Naive thymus-derived CD4-positive, alpha-beta T cell (primary cell): ENCODE measurements around the gene ATP9B. TPM values are rescaled to one million over a fixed set of nuclear protein-coding genes. Genes with fewer than 3 reads are reported as not detected.

ENCODE experiments used
- ATAC-seq: fragments of 150-1000 bp; cut with Tn5 transposase; 2 replicates; pipeline ENCODE4 v1.10.0; 2021; ENCODE audit warnings: mild to moderate bottlenecking, moderate library complexity
- CTCF ChIA-PET: fragments of 350-600 bp; sonication (Branson Sonifier 250); formaldehyde crosslinking; loops from one replicate; lab custom pipeline; 2021; ENCODE audit warnings: antibody characterized with exemption; lab: Charles Lee
- POLR2A ChIA-PET: fragments of 350-600 bp; sonication (Branson Sonifier 250); formaldehyde crosslinking; loops from one replicate; lab custom pipeline; 2021; ENCODE audit warnings: antibody characterized with exemption, inconsistent platforms; lab: Charles Lee
- DNase-seq, 9 donors: peaks; one replicate each; pipeline versions ENCODE4 v3.0.0 to v3.0.0-alpha.2; 2020 to 2022; ENCODE audit warnings: mixed read lengths in 1 of 9
- H3K27ac ChIP-seq: one replicate; pipeline ENCODE4 v1.7.0; 2013; ENCODE audit warnings: mild to moderate bottlenecking, low read depth, low read length, moderate library complexity
- H3K27me3 ChIP-seq, 2 donors: one replicate each; pipeline ENCODE4 v1.7.0; 2013; ENCODE audit warnings: low read length in 2 of 2, mild to moderate bottlenecking in 2 of 2, moderate library complexity in 2 of 2; ENCODE audit not compliant: control insufficient read depth in 2 of 2, insufficient read depth in 2 of 2
- H3K36me3 ChIP-seq, 3 experiments: 1 replicate in 2 of 3; 2 replicates in 1 of 3; pipeline ENCODE4 v1.7.0; 2013; ENCODE audit warnings: low read length in 3 of 3, mild to moderate bottlenecking in 3 of 3, moderate library complexity in 1 of 3; ENCODE audit not compliant: insufficient read depth in 3 of 3, control insufficient read depth in 2 of 3
- H3K4me1 ChIP-seq, 2 donors: one replicate each; pipeline ENCODE4 v1.7.0; 2013; ENCODE audit warnings: low read length in 2 of 2, mild to moderate bottlenecking in 2 of 2, moderate library complexity in 1 of 2; ENCODE audit not compliant: control insufficient read depth in 2 of 2, insufficient read depth in 2 of 2
- H3K4me3 ChIP-seq: 2 replicates; pipeline ENCODE4 v1.7.0; 2013; ENCODE audit warnings: mild to moderate bottlenecking, low read length
- H3K9me3 ChIP-seq, 3 experiments: 1 replicate in 2 of 3; 2 replicates in 1 of 3; pipeline ENCODE4 v1.7.0; 2013; ENCODE audit warnings: low read length in 3 of 3; ENCODE audit not compliant: control insufficient read depth in 2 of 3
- H3K27ac Mint-ChIP-seq, 9 donors: one replicate each; pipeline ENCODE4 v1.8.0; 2020 to 2022; ENCODE audit warnings: mixed read lengths in 9 of 9, mild to moderate bottlenecking in 8 of 9, moderate library complexity in 5 of 9, inconsistent platforms in 2 of 9
- H3K27me3 Mint-ChIP-seq, 5 donors: one replicate each; pipeline ENCODE4 v1.8.0; 2021 to 2022; ENCODE audit warnings: mixed read lengths in 5 of 5, mild to moderate bottlenecking in 1 of 5
- H3K36me3 Mint-ChIP-seq, 5 donors: one replicate each; pipeline ENCODE4 v1.8.0; 2020 to 2022; ENCODE audit warnings: mixed read lengths in 5 of 5, mild to moderate bottlenecking in 3 of 5, inconsistent platforms in 1 of 5
- H3K4me1 Mint-ChIP-seq, 7 donors: one replicate each; pipeline ENCODE4 v1.8.0; 2020 to 2022; ENCODE audit warnings: mixed read lengths in 7 of 7, mild to moderate bottlenecking in 3 of 7, inconsistent platforms in 1 of 7
- H3K4me3 Mint-ChIP-seq, 10 donors: one replicate each; pipeline ENCODE4 v1.8.0; 2020 to 2022; ENCODE audit warnings: mild to moderate bottlenecking in 10 of 10, mixed read lengths in 10 of 10, moderate library complexity in 6 of 10, inconsistent platforms in 2 of 10
- H3K9me3 Mint-ChIP-seq, 11 donors: one replicate each; pipeline ENCODE4 v1.8.0; 2020 to 2022; ENCODE audit warnings: mixed read lengths in 11 of 11, mild to moderate bottlenecking in 4 of 11, inconsistent platforms in 1 of 11, moderate library complexity in 1 of 11
- intact Hi-C, 2 donors: fragments of 100-400 bp; cut with micrococcal nuclease; formaldehyde crosslinking; loops; one replicate each; pipeline ENCODE4 v1.15.1; 2023
- polyA plus RNA-seq, 2 donors: library from polyadenylated mRNA; unstranded; fragments of 300-500 nt; fragmentation: Illumina TruSeq; gene quantifications; one replicate each; pipeline ENCODE4 v1.2.3, GENCODE V29; 2021
- total RNA-seq, 6 experiments: library from RNA in 5 of 6; stranded (reverse) in 5 of 6; gene quantifications; 1 replicate in 5 of 6; 2 replicates in 1 of 6; pipeline ENCODE4 v1.2.3 and lab custom pipeline; 2021 to 2026

Gene ATP9B
- total and polyA plus RNA-seq, 7 experiments from 2014 or later: 21.3 to 90.5 (median 79.4) TPM

DNA sequence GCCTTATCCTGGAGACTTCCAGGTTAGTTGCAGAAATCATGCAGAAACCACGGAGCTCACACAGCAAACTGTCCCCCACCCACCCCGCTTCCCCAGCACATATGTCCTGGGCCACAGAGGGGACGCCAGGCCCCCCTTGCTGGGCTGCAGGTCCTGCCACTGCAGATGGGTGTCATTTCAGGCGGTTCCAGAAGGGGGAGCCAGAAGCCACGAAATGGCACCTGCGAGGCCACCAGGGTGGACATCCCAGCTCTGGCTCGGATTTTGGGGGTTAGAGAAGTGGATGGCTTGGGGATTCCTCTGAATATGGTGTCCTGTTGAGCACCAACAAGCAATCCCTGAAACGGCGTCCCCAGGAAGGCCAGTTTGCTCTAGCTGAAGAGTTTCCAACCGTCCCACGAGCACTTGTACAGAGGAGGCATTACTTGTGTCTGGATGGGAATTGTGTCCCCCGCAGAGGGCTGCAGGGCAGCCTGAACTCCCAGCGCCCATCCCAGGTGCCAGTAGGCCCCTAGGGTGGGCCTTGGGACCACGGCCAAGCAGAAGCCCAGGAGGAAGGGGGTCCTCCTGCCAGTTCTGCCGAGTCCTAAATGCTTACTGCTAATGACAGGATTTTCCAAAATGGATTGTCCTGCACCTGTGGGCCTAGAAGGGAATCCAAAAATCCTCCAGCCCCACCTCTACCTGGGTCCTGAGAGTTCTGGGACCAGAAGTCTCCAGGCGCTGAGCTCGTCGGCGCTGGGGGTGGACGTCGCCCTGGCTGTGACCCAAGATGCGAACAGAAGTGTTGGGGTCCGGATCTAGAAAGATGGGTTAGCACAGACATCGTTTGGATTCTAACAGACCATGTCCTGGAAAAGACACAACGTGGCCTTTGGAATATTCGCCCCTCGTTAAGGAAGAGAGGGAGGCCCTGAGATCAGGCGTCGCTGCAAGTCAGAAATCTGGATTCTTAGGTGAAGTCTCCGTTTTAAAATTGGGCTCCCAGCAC, 311.9 kb downstream of the ATP9B start:
- ChIA-PET POLR2A (no interaction called here), CTCF (interaction anchor here (1.0 to 5.6 kb wide), 12 partner anchors 9 to 279 kb away, joined by 3 to 60 read pairs (median 5); no protein-coding TSS in a partner anchor)
- Histone ChIP-seq H3K4me1 (peaks cover 6 to 7% of the 10 kb centered on the region in 2 donors), H3K27me3 (no peaks in the 10 kb centered on the region), H3K9me3 (no peaks in the 10 kb centered on the region), H3K4me3 (no peak overlapping the region), H3K27ac (no peak overlapping the region), H3K36me3 (peaks cover 0 to 21% (median 0%) of the 10 kb centered on the region in 3 experiments)
- peak; percentile 55 for ATAC-seq
- H3K9me3 Mint-ChIP-seq: peaks cover 0 to 1% (median 0%) of the 10 kb centered on the region in 11 donors
- no peak overlapping the region for H3K4me3 Mint-ChIP-seq
- no peaks in the 10 kb centered on the region for H3K27me3 Mint-ChIP-seq
- peak overlapping the region in 2 of 9 donors; percentile 22 to 55 for H3K27ac Mint-ChIP-seq
- H3K4me1 Mint-ChIP-seq: peaks cover 4 to 12% (median 9%) of the 10 kb centered on the region in 7 donors
- DNase-seq: peak in 8 of 9 donors; percentile 45 to 77 (median 54)
- H3K36me3 Mint-ChIP-seq: peaks cover 0 to 10% (median 1%) of the 10 kb centered on the region in 5 donors
- intact Hi-C loops: loop anchor here (1.0 kb wide), 2 partner anchors 11 to 13 kb away; no protein-coding TSS in a partner anchor

DNA sequence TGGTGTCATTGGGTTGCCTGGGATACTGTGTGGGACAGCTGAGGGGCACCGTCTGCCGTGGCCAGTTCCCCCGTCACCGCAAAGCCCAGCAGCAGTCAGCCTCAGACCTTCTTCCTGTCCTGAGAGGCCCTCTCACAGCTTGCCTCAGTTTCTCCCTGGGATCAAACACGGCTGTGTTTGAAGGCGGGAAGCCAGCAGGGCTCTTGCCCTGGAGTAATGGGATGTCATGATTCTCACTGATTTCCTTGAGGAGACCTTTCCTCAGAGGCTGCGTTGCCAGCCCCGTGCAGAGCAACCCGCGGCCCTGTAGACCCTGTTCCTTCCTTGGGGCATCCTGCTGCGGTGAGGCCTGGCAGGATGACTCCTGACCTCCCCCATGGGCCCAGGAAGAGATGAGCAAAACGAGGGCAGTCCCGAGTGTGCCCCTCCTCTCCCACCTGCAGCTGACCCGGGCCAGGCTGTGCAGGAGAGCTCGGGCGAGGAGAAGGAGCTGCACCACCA, 312.7 kb downstream of the ATP9B start:
- Mint-ChIP-seq H3K27ac (peak overlapping the region in 1 of 9 donors; percentile 28), H3K9me3 (peaks cover 0 to 1% (median 0%) of the 10 kb centered on the region in 11 donors), H3K36me3 (peaks cover 0 to 9% (median 1%) of the 10 kb centered on the region in 5 donors), H3K27me3 (no peaks in the 10 kb centered on the region), H3K4me1 (peaks cover 4 to 12% (median 9%) of the 10 kb centered on the region in 7 donors), H3K4me3 (no peak overlapping the region)
- intact Hi-C loops: loop anchor here in 1 of 2 donors (1.0 kb wide), 1 partner anchor 12 kb away; no protein-coding TSS in a partner anchor
- POLR2A ChIA-PET: no interaction called here
- Histone ChIP-seq H3K9me3 (no peaks in the 10 kb centered on the region), H3K27ac (no peak overlapping the region), H3K27me3 (no peaks in the 10 kb centered on the region), H3K4me1 (peaks cover 6 to 7% of the 10 kb centered on the region in 2 donors), H3K4me3 (no peak overlapping the region), H3K36me3 (peaks cover 0 to 20% (median 0%) of the 10 kb centered on the region in 3 experiments)
- DNase-seq (no peak), ATAC-seq (no peak)
- CTCF ChIA-PET: interaction anchor here (1.0 to 5.6 kb wide), 8 partner anchors 8 to 263 kb away, joined by 3 to 60 read pairs (median 10); no protein-coding TSS in a partner anchor

DNA sequence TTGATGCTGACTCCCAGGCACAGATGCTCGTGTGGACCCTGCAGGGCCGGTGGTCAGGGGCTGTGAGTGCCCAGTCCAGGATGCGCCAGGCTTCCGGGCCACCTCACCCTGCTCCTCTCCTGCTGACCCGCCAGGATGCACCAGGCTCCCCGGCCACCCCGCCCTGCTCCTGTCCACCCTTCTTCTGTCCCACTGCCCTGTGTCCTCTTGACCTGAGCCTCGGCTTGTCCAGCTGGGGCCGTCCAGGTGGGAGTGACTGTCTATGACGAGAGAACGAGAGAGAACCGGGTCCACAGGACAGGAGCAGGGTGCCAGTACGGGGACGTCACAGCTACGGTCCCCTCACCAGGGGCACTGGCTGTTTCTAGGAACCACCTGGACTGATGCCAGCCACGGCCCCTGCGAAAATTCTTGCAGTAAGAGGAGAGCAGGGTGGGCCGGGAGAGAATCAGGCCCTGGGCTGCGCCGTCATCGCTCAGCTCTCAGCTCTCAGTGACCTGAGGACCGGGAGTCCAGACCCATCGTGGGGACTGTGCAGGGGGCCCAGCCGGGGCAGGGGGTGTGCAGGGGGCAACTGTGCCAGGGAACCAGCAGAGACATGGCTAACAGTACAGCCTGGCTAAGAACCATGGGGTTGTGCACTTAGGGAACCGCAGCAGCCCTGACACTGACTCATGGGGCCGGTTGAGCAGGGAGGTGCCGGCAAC, 313.6 kb downstream of the ATP9B start:
- ChIA-PET CTCF (interaction anchor here (1.0 to 5.6 kb wide), 5 partner anchors 20 to 262 kb away, joined by 3 to 60 read pairs (median 5); no protein-coding TSS in a partner anchor), POLR2A (no interaction called here)
- H3K4me3 ChIP-seq: no peak overlapping the region
- intact Hi-C loops: no loop called here
- no peak overlapping the region for H3K4me3 Mint-ChIP-seq
- no peak overlapping the region for H3K27ac Mint-ChIP-seq
- no peak for DNase-seq
- peaks cover 0 to 1% (median 0%) of the 10 kb centered on the region in 11 donors for H3K9me3 Mint-ChIP-seq
- ATAC-seq: no peak
- no peaks in the 10 kb centered on the region for H3K9me3 ChIP-seq
- H3K4me1 ChIP-seq: peaks cover 6 to 7% of the 10 kb centered on the region in 2 donors
- peaks cover 0 to 9% (median 1%) of the 10 kb centered on the region in 5 donors for H3K36me3 Mint-ChIP-seq
- H3K36me3 ChIP-seq: peaks cover 0 to 10% (median 0%) of the 10 kb centered on the region in 3 experiments
- peaks cover 0 to 7% (median 0%) of the 10 kb centered on the region in 5 donors for H3K27me3 Mint-ChIP-seq
- no peaks in the 10 kb centered on the region for H3K27me3 ChIP-seq
- no peak overlapping the region for H3K27ac ChIP-seq
- H3K4me1 Mint-ChIP-seq: peaks cover 4 to 19% (median 13%) of the 10 kb centered on the region in 7 donors

DNA sequence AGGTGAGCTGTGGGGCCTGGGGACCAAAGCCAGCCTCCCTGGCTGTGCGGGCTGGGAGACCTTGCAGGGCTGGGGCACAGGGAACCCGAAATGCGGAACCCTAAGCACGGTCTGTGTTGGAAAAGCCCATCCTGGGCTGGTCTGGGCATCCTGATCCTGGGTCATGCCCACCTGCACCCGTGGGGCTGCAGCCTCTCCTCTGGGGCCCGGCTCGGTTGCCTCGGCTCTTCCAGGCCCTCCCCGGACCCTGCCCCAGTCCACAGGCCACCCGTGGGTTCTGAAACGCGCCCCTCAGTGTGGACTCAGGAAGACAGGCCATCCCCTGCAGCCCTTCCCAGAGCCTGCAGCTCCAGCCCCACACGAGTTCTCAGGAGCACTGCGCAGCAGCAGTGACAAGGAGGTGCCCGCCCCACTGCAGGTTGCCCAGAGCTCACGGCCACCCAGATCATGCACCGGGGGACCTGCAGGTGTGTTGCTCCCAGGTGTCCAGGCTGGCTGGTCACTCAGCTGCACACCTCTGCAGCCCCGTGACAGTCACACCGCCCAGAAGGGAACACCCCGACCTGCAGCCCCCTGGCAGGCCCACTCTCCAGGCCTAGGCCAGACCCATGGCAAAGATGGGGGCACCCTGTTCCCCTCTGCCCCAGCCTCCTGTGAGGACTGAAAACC, 314.3 kb downstream of the ATP9B start:
- ATAC-seq (no peak), DNase-seq (no peak)
- peaks cover 0 to 9% (median 0%) of the 10 kb centered on the region in 5 donors for H3K27me3 Mint-ChIP-seq
- intact Hi-C loops: no loop called here
- peaks cover 7 to 12% of the 10 kb centered on the region in 2 donors for H3K4me1 ChIP-seq
- H3K4me1 Mint-ChIP-seq: peaks cover 6 to 26% (median 19%) of the 10 kb centered on the region in 7 donors
- peaks cover 0 to 1% (median 0%) of the 10 kb centered on the region in 11 donors for H3K9me3 Mint-ChIP-seq
- no peak overlapping the region for H3K27ac ChIP-seq
- H3K36me3 Mint-ChIP-seq: peaks cover 0 to 3% (median 0%) of the 10 kb centered on the region in 5 donors
- H3K4me3 ChIP-seq: no peak overlapping the region
- H3K4me3 Mint-ChIP-seq: no peak overlapping the region
- POLR2A ChIA-PET: no interaction called here
- no peaks in the 10 kb centered on the region for H3K27me3 ChIP-seq
- CTCF ChIA-PET: interaction anchor here (1.3 to 1.5 kb wide), 2 partner anchors 140 to 146 kb away, joined by 4 to 5 read pairs; no protein-coding TSS in a partner anchor
- H3K9me3 ChIP-seq: no peaks in the 10 kb centered on the region
- H3K27ac Mint-ChIP-seq: peak overlapping the region in 1 of 9 donors; percentile 41
- peaks cover 0 to 5% (median 0%) of the 10 kb centered on the region in 3 experiments for H3K36me3 ChIP-seq

DNA sequence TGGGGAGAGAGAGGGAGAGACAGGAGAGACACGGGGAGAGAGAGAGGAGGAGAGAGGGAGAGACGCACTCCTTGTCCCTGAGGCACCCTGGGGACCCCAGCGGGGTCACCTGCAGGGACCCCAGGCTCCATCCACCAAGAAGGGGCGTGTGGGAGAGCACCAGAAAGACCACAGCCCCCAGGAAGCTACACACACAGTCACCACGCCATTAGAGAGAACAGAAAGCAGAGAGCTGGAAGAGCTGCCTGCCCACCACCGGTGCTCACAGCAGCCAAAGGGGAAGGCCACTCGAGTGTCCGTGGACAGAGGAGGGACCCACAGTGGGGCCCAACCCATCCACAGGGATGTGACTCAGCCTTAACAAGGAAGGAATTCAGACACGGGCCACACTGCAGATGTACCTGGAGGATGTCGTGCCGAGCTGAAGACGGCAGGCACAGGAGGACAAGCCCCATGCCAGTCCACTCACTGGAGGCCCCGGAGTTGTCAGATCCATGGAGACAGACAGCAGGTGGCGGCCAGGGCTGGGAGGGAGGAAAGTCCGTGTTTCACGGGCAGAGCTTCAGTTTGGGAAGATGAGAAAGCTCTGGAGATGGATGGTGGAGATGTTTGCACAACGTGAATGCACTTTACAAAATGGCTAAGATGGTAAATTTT, 315.1 kb downstream of the ATP9B start:
- peaks cover 2 to 10% of the 10 kb centered on the region in 2 donors for H3K4me1 ChIP-seq
- CTCF ChIA-PET: interaction anchor here (1.3 to 1.5 kb wide), 2 partner anchors 139 to 145 kb away, joined by 4 to 5 read pairs; no protein-coding TSS in a partner anchor
- H3K9me3 Mint-ChIP-seq: peaks cover 0 to 1% (median 0%) of the 10 kb centered on the region in 11 donors
- peak overlapping the region in 1 of 10 donors; percentile 36 for H3K4me3 Mint-ChIP-seq
- no peaks in the 10 kb centered on the region for H3K27me3 ChIP-seq
- no peak overlapping the region for H3K4me3 ChIP-seq
- H3K4me1 Mint-ChIP-seq: peaks cover 2 to 28% (median 16%) of the 10 kb centered on the region in 7 donors
- peaks cover 0 to 15% (median 0%) of the 10 kb centered on the region in 5 donors for H3K27me3 Mint-ChIP-seq
- H3K27ac ChIP-seq: no peak overlapping the region
- ATAC-seq: no peak
- no peaks in the 10 kb centered on the region for H3K36me3 Mint-ChIP-seq
- H3K36me3 ChIP-seq: peaks cover 0 to 5% (median 0%) of the 10 kb centered on the region in 3 experiments
- no peaks in the 10 kb centered on the region for H3K9me3 ChIP-seq
- DNase-seq: no peak
- intact Hi-C loops: no loop called here
- POLR2A ChIA-PET: no interaction called here
- peak overlapping the region in 2 of 9 donors; percentile 67 to 88 for H3K27ac Mint-ChIP-seq
